Lower lobe of right lung (tissue), 2 donors: ENCODE data around the gene IQCK. TPM values are rescaled to one million over a fixed set of nuclear protein-coding genes. Genes with fewer than 3 reads are reported as not detected.

Experiments
- ATAC-seq, 2 donors: fragments of 200-7000 bp; cut with Tn5 transposase; one replicate each; pipeline ENCODE4 v1.9.1; 2020 to 2022; ENCODE audit warnings: mild to moderate bottlenecking in 2 of 2, moderate library complexity in 2 of 2
- DNase-seq: peaks from one replicate; pipeline ENCODE4 v3.0.0-alpha.2; 2020
- H3K27ac ChIP-seq: fragments of 200-600 bp; one replicate; pipeline ENCODE4 v1.8.0; 2022
- H3K27me3 ChIP-seq: fragments of 200-600 bp; one replicate; pipeline ENCODE4 v1.8.0; 2022; ENCODE audit warnings: low read depth
- H3K36me3 ChIP-seq: fragments of 200-600 bp; one replicate; pipeline ENCODE4 v1.8.0; 2022; ENCODE audit warnings: mild to moderate bottlenecking
- H3K4me1 ChIP-seq: fragments of 200-600 bp; one replicate; pipeline ENCODE4 v1.8.0; 2022
- H3K4me3 ChIP-seq: fragments of 200-600 bp; one replicate; pipeline ENCODE4 v1.8.0; 2022; ENCODE audit warnings: mild to moderate bottlenecking
- H3K9me3 ChIP-seq: fragments of 200-600 bp; one replicate; pipeline ENCODE4 v1.8.0; 2022
- intact Hi-C: fragments of 100-400 bp; cut with DNase I; formaldehyde crosslinking; loops from one replicate; pipeline ENCODE4 v1.11.0; 2022
- total RNA-seq: library from RNA; stranded (reverse); fragmentation: NEBNext Ultra II Directional; extraction: Animal tissue kit (Norgen Biotek cat#: 25700); gene quantifications from one replicate; pipeline ENCODE4 v1.2.1, GENCODE V29; 2021
- TF ChIP-seq, protein P1 (sequence below): fragments of 200-600 bp; IDR thresholded peaks from one replicate; pipeline ENCODE4 v1.8.0; 2022; ENCODE audit warnings: antibody characterized with exemption, mild to moderate bottlenecking
- donor health status: DM: no; HTN: yes; CAD: no; lungs with severe emphysema.

IQCK gene
- total RNA-seq, 1 donor from 2014 or later: 14.1 TPM

DNA sequence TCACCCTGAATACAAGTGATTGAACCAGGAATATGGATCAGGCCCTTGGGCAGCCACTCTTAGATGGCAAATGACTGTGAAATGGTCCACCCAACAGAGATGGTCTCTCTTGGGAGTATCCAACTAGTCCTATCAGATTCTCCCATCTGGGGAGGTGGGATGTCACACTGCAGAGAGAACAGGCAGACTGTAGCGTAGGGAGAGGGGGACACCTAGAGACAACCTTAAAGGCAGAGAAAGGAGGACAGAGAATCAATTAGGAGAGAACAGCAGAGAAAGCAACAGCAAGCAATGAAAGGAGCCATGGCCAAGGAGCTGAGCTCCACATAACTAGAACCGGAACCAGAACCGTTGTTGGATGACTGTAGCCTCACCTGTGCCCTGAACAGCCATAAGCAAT, 37.2 kb downstream of the IQCK start:
- Histone ChIP-seq H3K9me3 (no peaks in the 10 kb centered on the region), H3K4me3 (no peak overlapping the region), H3K4me1 (no peaks in the 10 kb centered on the region), H3K27ac (no peak overlapping the region), H3K27me3 (no peaks in the 10 kb centered on the region), H3K36me3 (no peaks in the 10 kb centered on the region)
- TF ChIP-seq, protein P1, sequence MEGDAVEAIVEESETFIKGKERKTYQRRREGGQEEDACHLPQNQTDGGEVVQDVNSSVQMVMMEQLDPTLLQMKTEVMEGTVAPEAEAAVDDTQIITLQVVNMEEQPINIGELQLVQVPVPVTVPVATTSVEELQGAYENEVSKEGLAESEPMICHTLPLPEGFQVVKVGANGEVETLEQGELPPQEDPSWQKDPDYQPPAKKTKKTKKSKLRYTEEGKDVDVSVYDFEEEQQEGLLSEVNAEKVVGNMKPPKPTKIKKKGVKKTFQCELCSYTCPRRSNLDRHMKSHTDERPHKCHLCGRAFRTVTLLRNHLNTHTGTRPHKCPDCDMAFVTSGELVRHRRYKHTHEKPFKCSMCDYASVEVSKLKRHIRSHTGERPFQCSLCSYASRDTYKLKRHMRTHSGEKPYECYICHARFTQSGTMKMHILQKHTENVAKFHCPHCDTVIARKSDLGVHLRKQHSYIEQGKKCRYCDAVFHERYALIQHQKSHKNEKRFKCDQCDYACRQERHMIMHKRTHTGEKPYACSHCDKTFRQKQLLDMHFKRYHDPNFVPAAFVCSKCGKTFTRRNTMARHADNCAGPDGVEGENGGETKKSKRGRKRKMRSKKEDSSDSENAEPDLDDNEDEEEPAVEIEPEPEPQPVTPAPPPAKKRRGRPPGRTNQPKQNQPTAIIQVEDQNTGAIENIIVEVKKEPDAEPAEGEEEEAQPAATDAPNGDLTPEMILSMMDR: no peak
- intact Hi-C loops: no loop called here
- DNase-seq: no peak
- ATAC-seq: no peak

DNA sequence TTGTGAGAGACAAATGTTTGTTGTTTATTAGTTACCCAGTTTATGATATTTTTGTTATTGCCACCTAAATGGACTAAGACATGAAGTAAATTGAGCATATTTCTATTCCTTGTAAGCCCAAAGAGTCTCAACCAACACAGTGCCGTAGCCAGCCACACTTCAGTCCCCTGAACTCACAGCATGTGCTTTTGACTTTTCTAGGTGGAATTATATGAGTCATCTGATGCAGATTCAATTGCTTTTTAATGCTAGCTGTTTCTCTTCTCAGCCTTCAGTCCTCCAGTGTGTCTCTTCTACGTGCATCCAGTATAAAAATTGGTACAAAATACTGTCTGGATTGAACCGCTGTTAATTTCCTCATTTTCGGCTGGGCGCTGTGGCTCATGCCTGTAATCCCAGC, 39.0 kb downstream of the IQCK start:
- TF ChIP-seq, protein P1: no peak
- no peaks in the 10 kb centered on the region for H3K9me3 ChIP-seq
- DNase-seq (no peak), ATAC-seq (no peak)
- H3K4me1 ChIP-seq: no peaks in the 10 kb centered on the region
- H3K27me3 ChIP-seq: no peaks in the 10 kb centered on the region
- H3K4me3 ChIP-seq: no peak overlapping the region
- intact Hi-C loops: no loop called here
- no peak overlapping the region for H3K27ac ChIP-seq
- no peaks in the 10 kb centered on the region for H3K36me3 ChIP-seq

DNA sequence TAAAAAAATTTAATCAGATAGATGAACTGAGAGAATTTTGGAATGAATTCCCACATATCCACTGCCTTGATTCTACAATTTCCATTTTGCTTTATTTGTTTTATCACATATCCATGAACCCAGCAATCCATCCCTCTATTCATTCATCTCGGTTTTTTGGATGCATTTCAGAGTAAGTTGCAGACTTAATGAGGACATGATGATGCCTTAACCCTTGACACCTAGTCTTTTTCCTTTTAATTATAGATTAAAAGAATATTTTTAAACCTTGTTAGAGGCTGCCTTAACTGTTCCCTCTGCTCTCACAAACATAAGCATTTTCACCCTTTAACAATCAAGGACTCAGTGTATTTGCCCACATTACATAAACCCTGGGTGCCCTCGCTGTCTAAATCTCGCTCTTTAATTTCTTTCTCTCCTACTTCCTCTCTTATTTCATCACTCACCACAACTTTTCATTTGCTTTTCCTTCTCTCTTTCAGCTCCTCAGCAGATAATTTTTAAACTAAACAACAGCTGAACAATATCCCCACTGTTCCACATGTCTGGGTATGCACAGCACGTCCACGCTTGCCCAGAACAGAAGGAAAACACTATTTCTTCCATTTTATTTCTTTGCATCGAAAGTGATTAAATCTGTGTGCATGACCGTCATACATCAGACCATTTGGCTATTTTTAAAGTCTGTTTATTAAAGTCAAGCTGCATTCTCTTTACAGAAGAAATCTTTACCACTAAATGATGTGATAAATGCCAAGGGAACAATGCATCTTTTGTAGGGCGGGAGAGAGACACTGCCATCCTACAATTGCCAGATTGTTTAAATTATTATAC, 39.9 kb downstream of the IQCK start:
- H3K27me3 ChIP-seq: no peaks in the 10 kb centered on the region
- intact Hi-C loops: no loop called here
- H3K27ac ChIP-seq: no peak overlapping the region
- TF ChIP-seq, protein P1: no peak
- no peak for ATAC-seq
- H3K4me1 ChIP-seq: no peaks in the 10 kb centered on the region
- H3K4me3 ChIP-seq: no peak overlapping the region
- DNase-seq: no peak
- H3K36me3 ChIP-seq: no peaks in the 10 kb centered on the region
- no peaks in the 10 kb centered on the region for H3K9me3 ChIP-seq

DNA sequence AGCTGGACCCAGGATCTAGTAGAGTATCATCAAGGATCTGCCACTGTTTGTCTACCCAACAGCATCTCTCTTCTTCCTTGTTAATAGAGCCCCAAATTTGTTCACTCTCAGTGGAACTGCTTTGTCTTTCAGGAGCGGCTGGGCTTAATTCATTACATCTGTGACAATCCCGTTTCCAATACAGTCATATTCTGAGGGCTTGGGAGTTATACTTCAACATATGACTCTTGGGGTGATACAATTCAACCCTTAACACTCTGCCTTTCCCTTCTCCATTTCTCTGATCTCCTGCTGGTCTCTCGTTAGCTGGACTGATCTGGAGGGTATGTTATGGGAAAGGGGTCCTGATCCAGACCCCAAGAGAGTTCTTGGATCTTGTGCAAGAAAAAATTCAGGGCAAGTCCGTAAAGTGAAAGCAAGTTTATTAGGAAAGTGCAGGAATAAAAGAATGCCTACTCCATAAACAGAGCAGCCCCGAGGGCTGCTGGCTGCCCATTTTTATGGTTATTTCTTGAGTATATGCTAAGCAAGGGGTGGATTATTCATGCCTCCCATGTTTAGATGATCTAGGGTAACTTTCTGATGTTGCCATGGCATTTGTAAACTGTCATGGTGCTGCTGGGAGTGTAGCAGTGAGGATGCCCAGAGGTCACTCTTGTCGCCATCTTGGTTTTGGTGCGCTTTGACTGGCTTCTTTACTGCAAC, 42.4 kb downstream of the IQCK start:
- Histone ChIP-seq H3K9me3 (no peaks in the 10 kb centered on the region), H3K4me3 (no peak overlapping the region), H3K27me3 (no peaks in the 10 kb centered on the region), H3K36me3 (no peaks in the 10 kb centered on the region), H3K27ac (no peak overlapping the region), H3K4me1 (no peaks in the 10 kb centered on the region)
- TF ChIP-seq, protein P1: no peak
- ATAC-seq: no peak
- DNase-seq: no peak
- intact Hi-C loops: no loop called here

DNA sequence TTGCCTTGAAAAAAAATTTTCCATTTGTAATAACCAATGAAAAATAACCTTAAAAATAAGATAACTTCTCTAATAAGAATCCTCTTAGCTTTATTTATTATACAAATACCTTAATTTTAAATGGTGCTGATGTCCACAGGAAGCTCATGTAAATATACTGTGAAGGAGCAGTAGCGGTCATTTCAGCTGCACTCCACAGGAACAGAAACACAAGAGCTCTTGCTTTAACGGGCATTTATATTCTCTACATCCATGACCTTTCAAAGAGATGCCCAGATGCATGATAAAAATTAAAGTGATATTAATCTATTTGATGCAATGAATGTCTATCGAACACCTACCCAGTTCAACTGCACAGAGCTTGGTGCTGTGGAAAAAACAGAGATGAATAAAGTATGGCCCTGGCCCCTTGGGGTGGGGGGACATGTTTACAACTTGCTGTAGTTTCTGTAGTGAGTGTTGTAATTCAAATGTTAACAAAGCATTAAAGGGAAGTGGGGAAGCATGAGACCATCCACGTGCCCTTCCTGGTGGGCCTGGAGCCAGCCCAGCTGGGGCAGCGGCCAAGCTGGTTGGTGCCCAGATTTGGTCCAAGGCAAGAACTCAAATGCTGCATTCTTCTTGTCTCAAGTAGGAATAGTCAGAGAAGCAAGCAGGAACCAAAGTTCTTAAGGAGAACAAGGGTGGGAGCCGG, 47.9 kb downstream of the IQCK start:
- ATAC-seq (peak; percentile 18 to 65), DNase-seq (peak; percentile 72)
- Histone ChIP-seq H3K27me3 (no peaks in the 10 kb centered on the region), H3K36me3 (no peaks in the 10 kb centered on the region), H3K4me3 (no peak overlapping the region), H3K9me3 (no peaks in the 10 kb centered on the region), H3K4me1 (peaks cover 13% of the 10 kb centered on the region), H3K27ac (peak overlapping the region; percentile 18)
- intact Hi-C loops: no loop called here
- TF ChIP-seq, protein P1: no peak
